Upper lobe of left lung (tissue), 6 donors: ENCODE results near the gene TTC28. TPM values are rescaled to one million over a fixed set of nuclear protein-coding genes. Genes with fewer than 3 reads are reported as not detected.

Experiments used
- ATAC-seq, 2 donors: fragments of 200-7000 bp; cut with Tn5 transposase; one replicate each; pipeline ENCODE4 v1.9.1; 2022; ENCODE audit warnings: mild to moderate bottlenecking in 2 of 2, moderate library complexity in 2 of 2; ENCODE audit not compliant: low FRiP score in 2 of 2
- DNase-seq, 2 donors: peaks; one replicate each; pipeline ENCODE4 v3.0.0-alpha.2; 2019 to 2020
- H3K27ac ChIP-seq, 4 donors: fragments of 200-600 bp; sonication (generic); one replicate each; pipeline ENCODE4 v1.5.1; 2016 to 2019
- H3K27me3 ChIP-seq, 4 donors: fragments of 200-600 bp; sonication (generic); one replicate each; pipeline ENCODE4 v1.5.1; 2017 to 2019
- H3K36me3 ChIP-seq, 4 donors: fragments of 200-600 bp; sonication (generic); one replicate each; pipeline ENCODE4 v1.5.1; 2016 to 2019
- H3K4me1 ChIP-seq, 4 donors: fragments of 200-600 bp; sonication (generic); one replicate each; pipeline ENCODE4 v1.5.1; 2018 to 2019
- H3K4me3 ChIP-seq, 4 donors: fragments of 200-600 bp; sonication (generic); one replicate each; pipeline ENCODE4 v1.5.1; 2017 to 2019; ENCODE audit warnings: mild to moderate bottlenecking in 2 of 4, moderate library complexity in 1 of 4
- H3K9me3 ChIP-seq, 4 donors: fragments of 200-600 bp; sonication (generic); one replicate each; pipeline ENCODE4 v1.5.1; 2018 to 2019
- CTCF ChIP-seq, 6 experiments: fragments of 450-650 bp in 4 of 6; fragments of 200-600 bp in 2 of 6; sonication (generic) in 2 of 6; IDR thresholded peaks; one replicate each; pipeline ENCODE4 v1.5.1; 2016 to 2019; ENCODE audit warnings: antibody characterized with exemption in 6 of 6
- EP300 ChIP-seq, 4 donors: sonication (generic); formaldehyde crosslinking; IDR thresholded peaks; one replicate each; pipeline ENCODE4 v1.5.1; 2017; ENCODE audit warnings: antibody characterized with exemption in 4 of 4, control low read depth in 2 of 4
- POLR2A ChIP-seq, 4 donors: fragments of 450-650 bp; IDR thresholded peaks; one replicate each; pipeline ENCODE4 v1.5.1; 2016 to 2017; ENCODE audit warnings: antibody characterized with exemption in 4 of 4, mild to moderate bottlenecking in 2 of 4
- POLR2AphosphoS5 ChIP-seq, 2 donors: sonication (generic); formaldehyde crosslinking; IDR thresholded peaks; one replicate each; pipeline ENCODE4 v1.5.1; 2017; ENCODE audit warnings: antibody characterized with exemption in 2 of 2
- WGBS, 2 donors: methylation state at CpG; one replicate each; pipeline ENCODE4 v1.1.5; 2017 to 2018; 5-methylcytosine and 5-hydroxymethylcytosine counted together
- total RNA-seq, 6 donors: library from RNA; depleted of rRNA in 4 of 6; stranded (reverse); fragments of >200 nt in 4 of 6; gene quantifications; one replicate each; pipeline versions ENCODE4 v1.1.0 to v1.2.1, GENCODE V29; 2016 to 2021
- donor health status: DM: no; HTN: no; CAD: no; lungs with moderate emphysema.
- donor health status: DM: no; HTN: yes; CAD: no; lungs with severe emphysema.

The TTC28 gene
- total RNA-seq, 6 donors from 2014 or later: 30.1 to 69.4 (median 41.4) TPM

GRCh38 chr22:27978802-27979201 lies 700.8 kb downstream of the TTC28 start:
- Histone ChIP-seq H3K27me3 (no peaks in the 10 kb centered on the region), H3K9me3 (no peaks in the 10 kb centered on the region), H3K4me1 (peaks cover 0 to 4% (median 0%) of the 10 kb centered on the region in 4 donors), H3K36me3 (peaks cover 0 to 21% (median 12%) of the 10 kb centered on the region in 4 donors), H3K4me3 (no peak overlapping the region), H3K27ac (peak overlapping the region in 1 of 4 donors; percentile 12)
- no peak for DNase-seq
- WGBS, 2 donors: 76 to 83% methylated on average over 5 of the region's 5 CpGs
- ATAC-seq: no peak
- TF ChIP-seq POLR2AphosphoS5 (IDR thresholded peaks at IDR 0.05): no peak
- no peak for TF ChIP-seq EP300 (IDR thresholded peaks at IDR 0.05)
- TF ChIP-seq CTCF (IDR thresholded peaks at IDR 0.05): no peak
- no peak for TF ChIP-seq POLR2A (IDR thresholded peaks at IDR 0.05)

GRCh38 chr22:27978317-27978716 lies 701.3 kb downstream of the TTC28 start:
- peak in 1 of 2 donors; percentile 27 for DNase-seq
- TF ChIP-seq EP300 (IDR thresholded peaks at IDR 0.05): no peak
- TF ChIP-seq CTCF (IDR thresholded peaks at IDR 0.05): no peak
- no peak for TF ChIP-seq POLR2A (IDR thresholded peaks at IDR 0.05)
- 81 to 88% methylated on average over 6 of the region's 6 CpGs for WGBS, 2 donors

GRCh38 chr22:27976586-27976985 lies 703.1 kb downstream of the TTC28 start:
- ATAC-seq: no peak
- no peaks in the 10 kb centered on the region for H3K27me3 ChIP-seq
- no peak for TF ChIP-seq EP300 (IDR thresholded peaks at IDR 0.05)
- H3K36me3 ChIP-seq: no peaks in the 10 kb centered on the region
- no peaks in the 10 kb centered on the region for H3K9me3 ChIP-seq
- 81 to 83% methylated on average over 3 of the region's 3 CpGs for WGBS, 2 donors
- H3K4me3 ChIP-seq: no peak overlapping the region
- no peak for DNase-seq
- H3K4me1 ChIP-seq: peaks cover 0 to 4% (median 0%) of the 10 kb centered on the region in 4 donors
- no peak overlapping the region for H3K27ac ChIP-seq

More at GRCh38 chr22:27978317-27978716, 701.3 kb downstream of the TTC28 start:
- peaks cover 0 to 17% (median 11%) of the 10 kb centered on the region in 4 donors for H3K36me3 ChIP-seq
- peak overlapping the region in 1 of 4 donors; percentile 12 for H3K27ac ChIP-seq
- H3K4me3 ChIP-seq: no peak overlapping the region
- ATAC-seq: no peak
- no peaks in the 10 kb centered on the region for H3K27me3 ChIP-seq
- H3K9me3 ChIP-seq: no peaks in the 10 kb centered on the region
- peaks cover 0 to 4% (median 0%) of the 10 kb centered on the region in 4 donors for H3K4me1 ChIP-seq

- no peak for DNase-seq
- whole genome bisulfite sequencing, 2 donors: 87 to 94% methylated on average over 16 of the region's 16 CpGs
Observed at GRCh38 chr22:27975381-27976013, 704.1 kb downstream of the TTC28 start.

GRCh38 chr22:27973846-27974245 lies 705.8 kb downstream of the TTC28 start:
- H3K27ac ChIP-seq: no peak overlapping the region
- H3K27me3 ChIP-seq: no peaks in the 10 kb centered on the region
- H3K36me3 ChIP-seq: no peaks in the 10 kb centered on the region
- peaks cover 0 to 1% (median 0%) of the 10 kb centered on the region in 4 donors for H3K4me1 ChIP-seq
- ATAC-seq: no peak
- H3K4me3 ChIP-seq: no peak overlapping the region
- 73 to 83% methylated on average over 1 of the region's 1 CpG for WGBS, 2 donors
- no peaks in the 10 kb centered on the region for H3K9me3 ChIP-seq
- TF ChIP-seq CTCF (IDR thresholded peaks at IDR 0.05) (no peak), POLR2AphosphoS5 (IDR thresholded peaks at IDR 0.05) (no peak), POLR2A (IDR thresholded peaks at IDR 0.05) (no peak), EP300 (IDR thresholded peaks at IDR 0.05) (no peak)
- no peak for DNase-seq

More at GRCh38 chr22:27975381-27976013, 704.1 kb downstream of the TTC28 start:
- TF ChIP-seq EP300 (IDR thresholded peaks at IDR 0.05) (no peak), POLR2AphosphoS5 (IDR thresholded peaks at IDR 0.05) (no peak), POLR2A (IDR thresholded peaks at IDR 0.05) (no peak), CTCF (IDR thresholded peaks at IDR 0.05) (no peak)
- H3K27ac ChIP-seq: no peak overlapping the region
- H3K4me1 ChIP-seq: peaks cover 0 to 4% (median 0%) of the 10 kb centered on the region in 4 donors
- no peaks in the 10 kb centered on the region for H3K27me3 ChIP-seq
- H3K4me3 ChIP-seq: no peak overlapping the region
- H3K36me3 ChIP-seq: no peaks in the 10 kb centered on the region
- no peak for ATAC-seq
- H3K9me3 ChIP-seq: no peaks in the 10 kb centered on the region
